Adrenal gland (tissue), 12 donors: ENCODE results near the gene ELF2. TPM values are rescaled to one million over a fixed set of nuclear protein-coding genes. Genes with fewer than 3 reads are reported as not detected.

Source experiments
- DNase-seq, 7 donors: peaks; one replicate each; pipeline ENCODE4 v3.0.0-alpha.2; 2019 to 2020
- H3K27ac ChIP-seq, 5 donors: fragments of 200-600 bp; sonication (generic) in 4 of 5; 1 replicate in 3 of 5; 2 replicates in 2 of 5; pipeline versions ENCODE4 v1.5.1 to v1.8.0; 2016 to 2020; ENCODE audit warnings: mild to moderate bottlenecking in 1 of 5
- H3K27me3 ChIP-seq: fragments of 200-600 bp; 2 replicates; pipeline ENCODE4 v1.8.0; 2021
- H3K36me3 ChIP-seq, 2 donors: fragments of 200-600 bp; replicated peaks in 1 of 2; 1 replicate in 1 of 2; 2 replicates in 1 of 2; pipeline versions ENCODE4 v1.5.1 to v1.8.0; 2018 to 2022
- H3K4me1 ChIP-seq, 2 donors: fragments of 200-600 bp; replicated peaks in 1 of 2; 1 replicate in 1 of 2; 2 replicates in 1 of 2; pipeline versions ENCODE4 v1.5.1 to v1.8.0; 2018 to 2021
- H3K4me3 ChIP-seq, 4 donors: fragments of 200-600 bp; sonication (generic) in 3 of 4; one replicate each; pipeline ENCODE4 v1.5.1; 2016 to 2018
- H3K9me3 ChIP-seq, 3 donors: fragments of 200-600 bp; sonication (generic) in 1 of 3; replicated peaks in 1 of 3; 1 replicate in 2 of 3; 2 replicates in 1 of 3; pipeline versions ENCODE4 v1.5.1 to v1.8.0; 2016 to 2021
- POLR2A ChIP-seq, 2 donors: fragments of 450-650 bp; IDR thresholded peaks; one replicate each; pipeline ENCODE4 v1.6.1; 2017; ENCODE audit warnings: antibody characterized with exemption in 2 of 2, mild to moderate bottlenecking in 2 of 2, moderate library complexity in 1 of 2
- WGBS, 4 donors: extraction: QIAGEN DNeasy Blood & Tissue Kit in 2 of 4; methylation state at CpG; one replicate each; pipeline versions ENCODE4 v1.1.5 to v1.1.7; 2013 to 2017; 5-methylcytosine and 5-hydroxymethylcytosine counted together
- intact Hi-C, 2 donors: fragments of 100-400 bp; cut with DNase I; formaldehyde crosslinking; loops; one replicate each; pipeline versions ENCODE4 v1.14.1 to v1.15.0; 2022 to 2023
- polyA plus RNA-seq, 3 donors: library from polyadenylated mRNA; stranded (reverse); fragments of 200-250 nt in 2 of 3; fragments of 350-450 nt in 1 of 3; fragmentation: Illumina TruSeq in 1 of 3; extraction: RNeasy Lipid Tissue Mini Kit (QIAGEN cat#74804) in 1 of 3; gene quantifications; one replicate each; pipeline ENCODE4 v1.2.3, GENCODE V29; 2013 to 2014
- total RNA-seq, 9 donors: library from RNA; depleted of rRNA in 4 of 9; stranded (reverse); fragments of >200 nt in 4 of 9; fragments of 120-200 nt in 1 of 9; fragmentation: NEBNext Ultra II Directional in 1 of 9; extraction: Animal tissue kit (Norgen Biotek cat#: 25700) in 1 of 9; gene quantifications; one replicate each; pipeline versions ENCODE4 v1.1.0 to v1.2.4, GENCODE V29; 2013 to 2023
- TF ChIP-seq, protein P1 (sequence below), 6 experiments: fragments of 450-650 bp in 4 of 6; fragments of 200-600 bp in 2 of 6; sonication (generic) in 1 of 6; IDR thresholded peaks; 1 replicate in 5 of 6; 2 replicates in 1 of 6; pipeline versions ENCODE4 v1.5.1 to v1.8.0; 2016 to 2021; ENCODE audit warnings: antibody characterized with exemption in 6 of 6, mild to moderate bottlenecking in 2 of 6, moderate library complexity in 1 of 6
- donor health status: healthy with polysubstance abuse.
- donor health status: Bipolar disorder and iron deficiency.
- donor health status: DM: yes; HTN: yes; CAD: no.
- donor health status: DM: no; HTN: no; CAD: no.
- donor health status: DM: no; HTN: no; CAD: no.
- donor health status: DM: yes; HTN: yes; CAD: no.

Gene ELF2
- total and polyA plus RNA-seq, 12 donors = 14.0 to 54.4 (median 26.6) TPM

DNA sequence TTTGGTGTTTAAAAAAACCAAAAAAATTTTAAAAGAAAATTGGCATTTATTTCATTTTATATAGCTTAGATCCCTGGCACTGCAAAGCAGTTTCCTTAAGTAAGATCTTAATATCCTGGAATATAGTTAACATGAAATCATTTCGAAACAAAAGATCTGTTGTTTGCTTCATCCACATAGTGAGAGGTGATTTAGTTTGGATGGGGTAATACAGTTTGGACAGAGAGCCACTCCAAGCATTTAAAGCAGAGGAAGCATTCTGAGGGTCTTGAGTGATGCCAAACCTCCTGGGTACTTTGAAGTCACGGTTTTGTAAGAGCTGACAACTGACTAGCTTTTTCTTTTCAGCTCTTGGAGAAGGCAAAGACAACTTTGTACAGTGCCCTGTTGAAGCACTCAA lies 132.7 kb downstream of the ELF2 start:
- Histone ChIP-seq H3K27me3 (no peaks in the 10 kb centered on the region), H3K9me3 (no peaks in the 10 kb centered on the region), H3K4me1 (peaks cover 5 to 6% of the 10 kb centered on the region in 2 donors), H3K36me3 (no peaks in the 10 kb centered on the region), H3K27ac (no peak overlapping the region), H3K4me3 (no peak overlapping the region)
- DNase-seq = no peak
- no peak for TF ChIP-seq POLR2A (IDR thresholded peaks at IDR 0.05)
- TF ChIP-seq, protein P1, sequence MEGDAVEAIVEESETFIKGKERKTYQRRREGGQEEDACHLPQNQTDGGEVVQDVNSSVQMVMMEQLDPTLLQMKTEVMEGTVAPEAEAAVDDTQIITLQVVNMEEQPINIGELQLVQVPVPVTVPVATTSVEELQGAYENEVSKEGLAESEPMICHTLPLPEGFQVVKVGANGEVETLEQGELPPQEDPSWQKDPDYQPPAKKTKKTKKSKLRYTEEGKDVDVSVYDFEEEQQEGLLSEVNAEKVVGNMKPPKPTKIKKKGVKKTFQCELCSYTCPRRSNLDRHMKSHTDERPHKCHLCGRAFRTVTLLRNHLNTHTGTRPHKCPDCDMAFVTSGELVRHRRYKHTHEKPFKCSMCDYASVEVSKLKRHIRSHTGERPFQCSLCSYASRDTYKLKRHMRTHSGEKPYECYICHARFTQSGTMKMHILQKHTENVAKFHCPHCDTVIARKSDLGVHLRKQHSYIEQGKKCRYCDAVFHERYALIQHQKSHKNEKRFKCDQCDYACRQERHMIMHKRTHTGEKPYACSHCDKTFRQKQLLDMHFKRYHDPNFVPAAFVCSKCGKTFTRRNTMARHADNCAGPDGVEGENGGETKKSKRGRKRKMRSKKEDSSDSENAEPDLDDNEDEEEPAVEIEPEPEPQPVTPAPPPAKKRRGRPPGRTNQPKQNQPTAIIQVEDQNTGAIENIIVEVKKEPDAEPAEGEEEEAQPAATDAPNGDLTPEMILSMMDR (IDR thresholded peaks at IDR 0.05) = no peak
- intact Hi-C loops = no loop called here
- WGBS, 4 donors = 90 to 100% (median 95%) methylated on average over 2 of the region's 2 CpGs

DNA sequence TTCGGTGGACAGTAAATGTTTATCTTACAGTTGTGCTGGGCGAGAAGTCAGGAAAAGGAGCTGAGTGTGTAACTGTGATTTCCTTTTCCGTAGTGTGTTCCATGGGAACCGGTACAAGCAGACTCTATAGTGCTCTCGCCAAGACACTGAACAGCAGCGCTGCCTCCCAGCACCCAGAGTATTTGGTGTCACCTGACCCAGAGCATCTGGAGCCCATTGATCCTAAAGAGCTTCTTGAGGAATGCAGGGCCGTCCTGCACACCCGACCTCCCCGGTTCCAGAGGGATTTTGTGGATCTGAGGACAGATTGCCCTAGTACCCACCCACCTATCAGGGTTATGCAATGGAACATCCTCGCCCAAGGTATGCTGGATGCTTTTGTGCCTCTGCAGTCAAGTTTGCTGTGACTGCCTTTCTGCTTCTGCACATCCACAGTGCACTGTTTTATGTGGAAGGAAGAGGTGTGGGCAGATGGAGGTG lies 134.0 kb downstream of the ELF2 start:
- WGBS, 4 donors = 75 to 96% (median 86%) methylated on average over 8 to 10 of the region's 10 CpGs

DNA sequence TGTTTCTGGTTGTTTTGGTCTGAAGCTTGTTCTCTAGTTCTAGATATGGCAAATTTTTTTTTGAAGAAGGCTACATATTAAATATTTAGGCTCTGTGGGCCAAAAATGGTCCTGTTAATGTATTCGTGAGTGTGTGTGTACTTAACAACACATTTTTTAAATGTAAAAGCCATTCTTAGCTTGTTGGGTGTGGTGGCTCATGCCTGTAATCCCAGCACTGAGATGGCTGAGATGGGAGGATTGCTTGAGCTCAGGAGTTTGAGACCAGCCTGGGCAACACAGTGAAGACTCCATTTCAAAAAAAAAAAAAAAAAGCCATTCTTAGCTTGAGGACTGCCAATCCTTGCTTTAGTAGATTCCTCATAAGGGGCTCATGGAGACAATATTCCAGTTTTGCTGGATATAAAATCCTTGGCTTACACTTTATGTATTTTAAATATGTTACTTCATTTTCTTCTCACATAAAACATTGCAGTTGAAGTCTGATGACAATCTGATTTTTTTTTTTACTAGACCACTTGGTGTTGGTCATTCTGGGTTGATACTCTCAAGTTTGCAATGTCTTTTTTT lies 138.1 kb downstream of the ELF2 start:
- Histone ChIP-seq H3K4me1 (peaks cover 5 to 6% of the 10 kb centered on the region in 2 donors), H3K9me3 (no peaks in the 10 kb centered on the region), H3K4me3 (no peak overlapping the region), H3K27ac (no peak overlapping the region), H3K36me3 (no peaks in the 10 kb centered on the region), H3K27me3 (no peaks in the 10 kb centered on the region)
- 85 to 95% (median 91%) methylated on average over 1 of the region's 1 CpG for WGBS, 4 donors
- TF ChIP-seq, protein P1 (IDR thresholded peaks at IDR 0.05) = no peak
- TF ChIP-seq POLR2A (IDR thresholded peaks at IDR 0.05) = no peak
- intact Hi-C loops = loop anchor here (10.0 kb wide), 3 partner anchors 46 to 136 kb away; partner anchors contain the start of gene ELF2 (in 1 of the 2)
- no peak for DNase-seq

More for the DNA sequence above, 134.0 kb downstream of the ELF2 start:
- Histone ChIP-seq H3K4me1 (peaks cover 5 to 6% of the 10 kb centered on the region in 2 donors), H3K36me3 (no peaks in the 10 kb centered on the region), H3K4me3 (no peak overlapping the region), H3K27me3 (no peaks in the 10 kb centered on the region), H3K27ac (no peak overlapping the region), H3K9me3 (no peaks in the 10 kb centered on the region)
- intact Hi-C loops = no loop called here
- TF ChIP-seq, protein P1 (IDR thresholded peaks at IDR 0.05) = no peak
- TF ChIP-seq POLR2A (IDR thresholded peaks at IDR 0.05) = no peak
- DNase-seq = peak in 1 of 7 donors; percentile 50

DNA sequence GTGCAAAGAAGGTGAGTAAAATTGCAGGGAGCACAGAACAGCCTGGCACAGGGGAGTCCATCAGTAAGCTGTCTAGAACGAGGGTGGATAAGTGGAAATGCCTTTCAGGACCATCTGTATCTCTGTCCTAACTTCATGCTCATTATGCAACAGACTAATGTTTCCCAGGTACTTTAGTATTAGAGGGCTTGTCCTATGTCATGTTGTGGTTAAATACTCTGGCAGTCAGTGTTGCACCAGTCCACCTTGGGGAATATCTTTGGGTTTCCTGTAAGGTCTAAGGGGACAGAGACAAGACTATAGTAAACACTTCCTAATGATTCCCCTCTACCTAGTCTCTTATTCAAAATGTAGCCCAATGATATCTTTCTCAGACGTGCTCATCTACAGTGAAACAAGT lies 140.1 kb downstream of the ELF2 start:
- Histone ChIP-seq H3K9me3 (no peaks in the 10 kb centered on the region), H3K36me3 (no peaks in the 10 kb centered on the region), H3K4me1 (peaks cover 5 to 6% of the 10 kb centered on the region in 2 donors), H3K27me3 (no peaks in the 10 kb centered on the region), H3K27ac (no peak overlapping the region), H3K4me3 (no peak overlapping the region)
- WGBS, 4 donors = 67 to 91% (median 85%) methylated on average over 2 of the region's 2 CpGs
- no peak for TF ChIP-seq POLR2A (IDR thresholded peaks at IDR 0.05)
- TF ChIP-seq, protein P1 (IDR thresholded peaks at IDR 0.05) = no peak
- intact Hi-C loops = loop anchor here (10.0 kb wide), 3 partner anchors 48 to 138 kb away; partner anchors contain the start of gene ELF2 (in 1 of the 2)
- DNase-seq = no peak
